ENCODE data around the gene KANK2. TPM values are rescaled to one million over a fixed set of nuclear protein-coding genes. Genes with fewer than 3 reads are reported as not detected.

The KANK2 gene
- total RNA-seq, 6 experiments from 2014 or later, result 36.3 to 65.4 (median 50.4) TPM

- TF ChIP-seq CTCF (IDR thresholded peaks at IDR 0.05) (peak in 1 of 4 donors; percentile 14), POLR2A (IDR thresholded peaks at IDR 0.05) (no peak)
- intact Hi-C loops (cut with DNase I), result no loop called here
- Histone ChIP-seq H3K4me1 (peaks cover 0 to 11% (median 4%) of the 10 kb centered on the region in 4 donors), H3K36me3 (peaks cover 0 to 8% (median 1%) of the 10 kb centered on the region in 4 donors), H3K9me3 (no peaks in the 10 kb centered on the region), H3K27ac (no peak overlapping the region), H3K27me3 (no peaks in the 10 kb centered on the region), H3K4me3 (no peak overlapping the region)
- DNase-seq (no peak), ATAC-seq (peak in 1 of 4 donors; percentile 49)
- WGBS (ENCODE audit: insufficient coverage, low coverage, low lambda C conversion rate, missing lambda C conversion rate), result 84% methylated on average over 12 of the region's 14 CpGs
Observed at GRCh38 chr19:11227195-11227886, 30.0 kb upstream of the KANK2 start.

GRCh38 chr19:11226716-11227166 is 29.4 kb upstream of the KANK2 start:
- DNase-seq, result no peak
- H3K4me3 ChIP-seq, result no peak overlapping the region
- 67% methylated on average over 1 of the region's 1 CpG for whole genome bisulfite sequencing (ENCODE audit: insufficient coverage, low coverage, low lambda C conversion rate, missing lambda C conversion rate)
- intact Hi-C loops (cut with DNase I), result no loop called here
- TF ChIP-seq POLR2A (IDR thresholded peaks at IDR 0.05), result no peak
- no peak for TF ChIP-seq CTCF (IDR thresholded peaks at IDR 0.05)
- H3K4me1 ChIP-seq, result peaks cover 0 to 11% (median 4%) of the 10 kb centered on the region in 4 donors
- no peaks in the 10 kb centered on the region for H3K27me3 ChIP-seq
- H3K9me3 ChIP-seq, result no peaks in the 10 kb centered on the region
- ATAC-seq, result no peak
- peaks cover 0 to 12% (median 6%) of the 10 kb centered on the region in 4 donors for H3K36me3 ChIP-seq
- H3K27ac ChIP-seq, result no peak overlapping the region

- Histone ChIP-seq H3K9me3 (no peaks in the 10 kb centered on the region), H3K36me3 (peaks cover 0 to 14% (median 9%) of the 10 kb centered on the region in 4 donors), H3K4me3 (no peak overlapping the region), H3K27me3 (no peaks in the 10 kb centered on the region), H3K27ac (peak overlapping the region in 1 of 3 donors; percentile 71), H3K4me1 (peaks cover 0 to 11% (median 4%) of the 10 kb centered on the region in 4 donors)
- TF ChIP-seq CTCF (IDR thresholded peaks at IDR 0.05), result no peak
- no peak for TF ChIP-seq POLR2A (IDR thresholded peaks at IDR 0.05)
- ATAC-seq (no peak), DNase-seq (no peak)
- intact Hi-C loops (cut with DNase I), result no loop called here
- no CpG with 5 or more reads among the region's 3 CpGs for WGBS (ENCODE audit: insufficient coverage, low coverage, low lambda C conversion rate, missing lambda C conversion rate)
Observed at GRCh38 chr19:11225815-11226214, 28.5 kb upstream of the KANK2 start.

- Histone ChIP-seq H3K4me3 (no peak overlapping the region), H3K27me3 (no peaks in the 10 kb centered on the region), H3K4me1 (peaks cover 0 to 11% (median 4%) of the 10 kb centered on the region in 4 donors), H3K36me3 (peaks cover 0 to 14% (median 9%) of the 10 kb centered on the region in 4 donors), H3K9me3 (no peaks in the 10 kb centered on the region), H3K27ac (peak overlapping the region in 1 of 3 donors; percentile 71)
- peak in 1 of 3 donors; percentile 72 for DNase-seq
- ATAC-seq, result peak; percentile 64 to 91 (median 75)
- TF ChIP-seq POLR2A (IDR thresholded peaks at IDR 0.05) (no peak), CTCF (IDR thresholded peaks at IDR 0.05) (no peak)
- intact Hi-C loops (cut with DNase I), result no loop called here
- 88% methylated on average over 4 of the region's 5 CpGs for WGBS (ENCODE audit: insufficient coverage, low coverage, low lambda C conversion rate, missing lambda C conversion rate)
Observed at GRCh38 chr19:11225172-11225571, 27.8 kb upstream of the KANK2 start.

Data from right lobe of liver (tissue), 6 donors.